Cardiac septum (tissue), 1 donor: Measurements from ENCODE around the gene SPN. TPM values are rescaled to one million over a fixed set of nuclear protein-coding genes. Genes with fewer than 3 reads are reported as not detected.
"Not testable (repeated sequence)": the region's sequence is repeated elsewhere in the genome, so short reads cannot be mapped to it uniquely, and the experiment has no call there.

Source experiments
- DNase-seq: peaks from one replicate; pipeline ENCODE4 v3.0.0-alpha.2; 2020; ENCODE audit warnings: low spot score
- intact Hi-C: fragments of 100-400 bp; cut with DNase I; formaldehyde crosslinking; loops from one replicate; pipeline ENCODE4 v1.14.0; 2022
- total RNA-seq: library from RNA; stranded (reverse); fragmentation: NEBNext Ultra II Directional; extraction: Animal tissue kit (Norgen Biotek cat#: 25700); gene quantifications from one replicate; pipeline ENCODE4 v1.2.1, GENCODE V29; 2021
- donor health status: DM: no; HTN: no; CAD: no.

The SPN gene
- total RNA-seq, 1 donor from 2014 or later = 3.1 TPM

DNA sequence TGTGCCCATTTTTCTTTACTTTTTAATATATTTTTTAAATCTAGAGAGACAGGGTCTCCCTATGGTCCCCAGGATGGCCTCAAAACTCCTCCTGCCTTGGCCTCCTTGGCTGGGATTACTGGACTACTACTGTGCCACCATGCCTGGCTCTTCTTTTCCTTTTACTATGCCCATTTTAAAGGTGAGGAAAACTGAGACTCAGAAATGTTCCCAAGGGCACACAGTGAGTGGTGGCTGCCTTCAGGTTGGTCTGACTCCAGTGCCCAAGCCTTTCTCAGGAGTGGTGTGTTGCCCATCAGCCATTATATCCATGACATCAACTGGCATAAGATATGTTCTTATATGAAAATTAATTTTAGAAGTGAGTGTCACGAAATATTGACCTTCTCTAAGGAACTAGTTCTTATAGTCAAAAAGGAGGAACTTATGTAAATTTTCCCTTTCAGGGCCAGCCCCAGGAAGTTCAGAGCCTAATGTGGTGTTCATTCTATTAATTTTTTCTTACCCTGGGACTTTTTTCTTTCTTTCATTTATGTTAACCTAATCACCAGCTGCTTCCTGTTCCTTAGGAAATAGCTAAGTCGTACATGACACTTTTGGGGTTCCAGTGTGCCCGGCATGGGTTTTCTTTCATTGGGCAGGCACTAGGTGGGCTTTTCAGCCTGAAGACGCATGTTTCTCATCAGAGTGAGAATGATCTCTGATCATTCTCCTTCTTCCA is 17.9 kb upstream of the SPN start:
- intact Hi-C loops = no loop called here
- no peak for DNase-seq

DNA sequence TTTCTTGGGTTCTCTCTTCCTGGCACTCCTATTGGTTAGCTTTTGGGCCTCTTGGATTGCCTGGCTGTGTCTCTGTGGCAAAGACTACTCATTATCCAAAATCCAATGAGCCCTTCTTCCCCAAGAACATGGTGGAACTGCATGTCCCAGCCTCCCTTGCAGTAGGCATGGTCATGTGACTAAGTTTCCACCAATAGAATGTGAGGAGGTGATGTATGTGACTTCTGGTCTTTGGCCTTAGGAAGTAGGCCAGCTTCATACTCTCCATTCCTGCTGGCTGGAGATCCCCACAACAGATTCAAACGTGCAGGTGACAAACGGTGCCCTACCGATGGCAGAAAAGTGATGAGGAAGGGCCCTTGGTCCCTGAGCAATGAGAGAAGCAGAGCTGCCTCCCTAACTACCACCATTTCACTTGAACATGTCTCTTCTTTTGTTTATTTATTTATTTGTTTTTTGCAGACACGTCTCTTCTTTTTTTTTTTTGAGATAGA is 17.3 kb upstream of the SPN start:
- no peak for DNase-seq
- intact Hi-C loops = no loop called here

DNA sequence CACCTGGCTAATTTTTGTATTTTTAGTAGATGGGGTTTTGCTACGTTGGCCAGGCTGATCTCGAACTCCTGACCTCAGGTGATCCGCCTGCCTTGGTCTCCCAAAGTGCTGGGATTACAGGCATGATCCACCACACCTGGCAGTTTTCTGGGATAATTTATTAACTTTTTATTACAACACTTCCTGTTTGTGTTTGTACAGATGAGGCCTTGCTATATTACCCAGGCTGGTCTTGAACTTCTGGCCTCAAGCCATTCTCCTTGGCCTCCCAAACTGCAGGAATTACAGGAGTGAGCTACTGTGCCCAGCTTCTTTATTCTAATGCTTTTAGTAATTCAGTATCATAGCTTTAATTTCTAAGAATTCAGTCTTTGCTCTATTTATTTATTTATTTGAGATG is 16.1 kb upstream of the SPN start:
- DNase-seq = no peak
- intact Hi-C loops = no loop called here

DNA sequence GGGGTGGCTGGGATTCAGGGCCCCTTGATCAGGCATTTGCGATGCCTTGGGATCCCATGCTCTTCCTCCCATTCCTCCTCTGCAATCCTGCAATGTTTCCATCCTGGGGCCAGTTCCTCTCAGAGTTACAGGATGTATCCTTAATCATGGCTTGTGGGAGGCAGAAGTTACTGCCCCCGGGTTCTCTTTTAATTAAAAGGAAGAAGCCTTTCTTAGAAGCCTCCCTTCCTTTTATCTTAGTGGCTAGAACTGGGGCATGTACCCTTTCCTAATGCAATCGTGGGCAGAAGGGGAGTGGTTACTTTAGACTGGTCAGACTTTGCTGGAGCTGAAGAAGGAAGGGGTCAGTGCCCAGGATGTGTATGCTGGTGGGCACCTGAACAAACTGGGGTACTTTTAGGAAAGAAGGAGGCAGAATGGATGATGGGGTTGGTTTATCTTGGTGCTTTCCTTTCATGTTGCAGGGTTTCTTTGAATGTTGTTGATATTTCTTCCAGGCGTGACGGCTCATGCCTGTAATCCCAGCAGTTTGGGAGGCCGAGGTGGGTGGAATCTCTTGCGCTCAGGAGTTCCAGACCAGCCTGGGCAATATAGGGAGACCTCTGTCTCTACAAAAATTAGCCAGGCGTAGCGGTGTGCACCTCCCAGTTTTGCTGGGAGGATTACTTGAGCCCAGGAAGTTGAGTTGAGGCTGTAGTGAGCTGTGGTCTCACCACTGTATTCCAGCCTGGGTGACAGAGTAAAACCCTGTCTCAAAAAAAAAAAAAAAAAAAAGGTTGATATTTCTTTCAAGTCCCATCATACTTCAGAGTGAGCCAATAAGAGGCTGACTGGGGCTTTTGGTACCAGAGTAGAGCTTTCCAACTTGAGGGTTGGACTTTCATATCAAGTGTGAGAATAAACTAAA is 13.2 kb upstream of the SPN start:
- intact Hi-C loops = no loop called here
- DNase-seq = no peak

DNA sequence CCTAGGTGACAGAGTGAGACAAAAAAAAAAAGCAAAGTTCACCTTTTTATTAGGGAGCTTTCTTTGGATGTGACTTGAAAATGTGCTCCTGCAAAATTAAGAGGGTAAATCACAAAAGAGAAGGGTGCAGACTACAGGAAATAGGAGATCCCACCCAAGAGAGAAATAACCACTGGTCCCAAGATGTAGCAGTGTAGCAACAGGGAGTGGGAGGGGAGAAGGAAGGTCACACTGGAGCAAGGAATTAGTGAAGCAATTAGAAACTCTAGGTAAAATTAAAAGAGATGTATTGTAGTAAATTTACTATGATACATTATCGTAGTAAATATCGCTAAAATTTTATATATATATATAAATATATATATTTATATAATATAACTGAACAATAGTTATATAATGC is 12.3 kb upstream of the SPN start:
- no peak for DNase-seq
- intact Hi-C loops = no loop called here

DNA sequence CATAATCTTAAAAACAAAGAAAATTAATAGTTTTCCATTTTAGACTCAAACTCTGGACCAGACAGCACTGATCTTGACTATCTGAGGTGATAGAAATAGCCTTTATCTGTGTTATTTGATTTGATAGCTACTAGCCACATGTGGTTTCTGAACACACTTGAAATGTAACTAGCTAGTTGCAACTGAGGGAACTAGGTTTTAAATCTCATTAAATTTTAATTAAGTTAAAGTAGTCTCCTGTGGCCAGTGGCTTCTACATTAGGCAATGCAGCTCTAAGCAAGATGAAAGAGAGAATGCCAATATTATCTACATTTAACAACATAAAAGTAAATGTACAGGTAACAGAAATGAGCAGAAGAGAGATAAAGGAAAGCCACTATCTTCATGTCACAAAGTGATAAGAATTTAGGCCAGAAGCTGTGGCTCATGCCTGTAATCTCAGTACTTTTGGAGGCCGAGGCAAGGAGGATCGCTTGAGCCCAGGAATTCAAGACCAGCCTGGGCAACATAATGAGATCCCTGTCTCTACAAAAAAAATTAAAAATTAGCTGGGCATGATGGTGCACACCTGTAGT is 11.2 kb upstream of the SPN start:
- DNase-seq = no peak
- intact Hi-C loops = no loop called here

DNA sequence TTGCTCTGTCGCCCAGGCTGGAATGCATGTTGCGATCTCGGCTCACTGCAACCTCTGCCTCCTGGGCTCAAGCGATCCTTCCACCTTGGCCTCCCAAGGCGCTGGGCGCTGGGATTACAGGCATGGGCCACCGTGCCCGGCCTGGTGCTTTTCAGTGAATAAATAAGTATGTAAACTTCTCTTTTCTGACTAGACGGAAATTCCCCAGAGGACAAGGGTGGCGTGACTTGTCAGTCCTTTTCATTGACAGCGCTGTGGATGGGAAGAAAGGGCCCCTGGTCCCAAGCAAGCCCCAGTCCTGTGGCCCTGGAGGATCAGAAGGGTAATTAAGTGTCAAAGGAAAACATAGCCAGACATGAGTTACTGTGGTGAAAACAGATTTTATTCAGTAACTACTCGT is 9.6 kb upstream of the SPN start:
- no peak for DNase-seq
- intact Hi-C loops = no loop called here

DNA sequence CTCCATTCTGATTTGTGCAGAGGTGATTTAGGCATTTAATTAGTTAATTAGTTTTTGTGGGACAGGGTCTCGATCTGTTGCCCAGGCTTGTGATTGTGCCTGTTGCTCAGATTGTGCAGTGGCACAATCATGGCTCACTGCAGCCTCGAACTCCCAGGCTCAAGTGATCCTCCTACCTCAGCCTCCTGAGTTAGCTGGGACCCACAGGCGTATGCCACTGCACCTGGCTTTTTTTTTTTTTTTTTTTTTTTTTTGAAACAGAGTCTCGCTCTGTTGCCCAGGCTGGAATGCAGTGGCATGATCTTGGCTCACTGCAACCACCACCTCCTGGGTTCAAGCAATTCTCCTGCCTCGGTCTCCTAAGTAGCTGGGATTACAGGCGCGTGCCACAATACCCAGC is 9.2 kb upstream of the SPN start:
- intact Hi-C loops, DNase-seq: not testable (repeated sequence)

DNA sequence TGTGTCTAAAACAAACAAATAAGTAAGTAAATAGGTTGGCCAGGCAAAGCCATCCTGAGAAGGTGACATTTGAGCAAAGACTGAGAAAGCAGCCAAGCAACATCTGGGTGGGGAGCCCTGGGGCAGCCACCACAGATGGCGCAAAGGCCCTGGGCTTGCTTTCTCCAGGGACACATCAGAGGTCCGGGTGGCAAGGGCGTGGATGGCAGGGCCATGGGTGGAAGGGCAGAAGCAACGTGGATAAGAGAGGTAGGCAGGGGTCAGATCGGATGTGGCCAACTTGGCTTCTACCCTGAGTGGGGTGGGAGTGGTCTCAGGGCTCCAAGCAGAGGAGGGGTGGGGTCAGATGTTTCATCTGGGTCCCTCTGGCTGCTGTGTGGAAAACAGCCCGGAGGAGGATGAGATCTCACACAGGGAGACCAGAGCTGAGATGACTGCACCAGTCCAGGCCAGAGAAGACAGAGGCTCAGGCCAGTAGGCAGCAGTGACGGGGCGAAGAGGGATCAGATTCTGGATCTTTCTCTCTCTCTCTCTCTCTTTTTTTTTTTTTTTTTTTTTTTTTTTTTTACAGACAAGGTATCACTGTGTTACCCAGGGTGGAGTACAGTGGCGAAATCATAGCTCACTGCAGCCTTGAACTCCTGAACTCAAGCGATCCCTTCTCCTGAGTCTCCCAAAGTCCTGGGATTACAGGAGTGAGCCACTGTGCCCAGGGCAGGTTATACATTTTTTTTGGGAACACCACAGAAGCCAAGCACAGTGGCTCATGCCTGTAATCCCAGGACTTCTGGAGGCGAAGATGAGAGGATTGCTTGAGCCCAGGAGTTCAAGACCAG is 6.1 kb upstream of the SPN start:
- DNase-seq = no peak
- intact Hi-C loops = no loop called here

DNA sequence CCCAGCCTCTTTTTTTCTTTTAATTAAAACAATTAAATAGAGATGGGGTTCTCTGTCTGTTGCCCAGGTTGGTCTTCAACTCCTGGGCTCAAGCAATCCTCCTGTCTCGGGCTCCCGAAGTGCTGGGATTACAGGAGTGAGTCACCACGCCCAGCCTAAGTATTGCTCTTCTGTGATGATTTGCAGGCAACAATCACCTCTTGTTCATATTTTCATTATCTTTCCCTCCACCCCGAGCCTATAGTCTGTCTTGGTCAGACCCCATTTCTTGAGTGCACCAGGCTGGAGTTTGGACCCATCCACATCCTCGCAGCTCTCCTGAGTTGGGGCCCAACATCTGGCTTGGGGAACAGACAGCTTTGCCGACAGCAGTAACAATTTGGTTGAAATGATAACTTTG is 4.3 kb upstream of the SPN start:
- no peak for DNase-seq
- intact Hi-C loops = no loop called here

DNA sequence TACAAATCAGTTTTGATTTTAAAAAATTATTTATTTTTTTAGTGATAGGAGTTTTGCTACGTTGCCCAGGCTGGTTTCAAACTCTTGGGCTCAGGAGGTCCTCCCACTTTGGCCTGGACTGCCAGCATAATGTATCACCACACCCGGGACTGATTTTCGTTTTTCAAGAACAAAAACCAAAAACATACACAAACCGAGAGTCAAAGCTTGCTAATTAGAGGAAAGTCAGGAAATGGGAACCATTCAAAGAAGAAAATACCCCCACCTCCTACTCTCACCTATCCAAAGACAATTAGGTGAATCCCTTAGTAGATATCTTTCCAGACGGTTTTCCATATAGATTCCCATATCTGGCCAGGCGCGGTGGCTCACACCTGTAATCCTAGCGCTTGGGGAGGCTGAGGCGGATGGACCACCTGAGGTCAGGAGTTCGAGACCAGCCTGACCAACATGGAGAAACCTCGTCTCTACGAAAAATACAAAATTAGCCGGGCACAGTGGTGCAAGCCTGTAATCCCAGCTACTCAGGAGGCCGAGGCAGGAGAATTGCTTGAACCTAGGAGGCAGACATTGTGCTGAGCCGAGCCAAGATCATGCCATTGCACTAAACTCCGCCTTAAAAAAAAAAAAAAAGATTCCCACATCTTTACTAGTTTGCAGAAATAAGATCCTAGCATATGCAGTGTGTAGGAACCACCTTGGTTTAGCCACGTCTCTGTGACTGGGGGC is 883 bp upstream of the SPN start:
- intact Hi-C loops = no loop called here

DNA sequence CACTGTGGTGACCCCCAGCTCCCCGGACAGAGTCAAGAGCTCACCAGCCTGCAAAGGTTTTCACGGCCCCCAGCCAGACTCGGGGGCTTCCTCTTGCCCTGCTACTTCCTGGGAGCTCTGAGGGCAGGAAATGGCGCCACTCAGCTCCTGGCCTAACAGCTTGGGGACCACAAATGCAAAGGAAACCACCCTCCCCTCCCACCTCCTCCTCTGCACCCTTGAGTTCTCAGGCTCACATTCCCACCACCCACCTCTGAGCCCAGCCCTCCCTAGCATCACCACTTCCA is 375 bp upstream of the SPN start:
- intact Hi-C loops = no loop called here

More for the DNA sequence above, 883 bp upstream of the SPN start:
- DNase-seq = no peak

DNA sequence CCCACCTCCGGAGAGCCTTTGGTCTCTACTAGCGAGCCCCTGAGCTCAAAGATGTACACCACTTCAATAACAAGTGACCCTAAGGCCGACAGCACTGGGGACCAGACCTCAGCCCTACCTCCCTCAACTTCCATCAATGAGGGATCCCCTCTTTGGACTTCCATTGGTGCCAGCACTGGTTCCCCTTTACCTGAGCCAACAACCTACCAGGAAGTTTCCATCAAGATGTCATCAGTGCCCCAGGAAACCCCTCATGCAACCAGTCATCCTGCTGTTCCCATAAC is 702 bp downstream of the SPN start:
- DNase-seq = no peak
- intact Hi-C loops = no loop called here

More for the DNA sequence above, 375 bp upstream of the SPN start:
- no peak for DNase-seq

DNA sequence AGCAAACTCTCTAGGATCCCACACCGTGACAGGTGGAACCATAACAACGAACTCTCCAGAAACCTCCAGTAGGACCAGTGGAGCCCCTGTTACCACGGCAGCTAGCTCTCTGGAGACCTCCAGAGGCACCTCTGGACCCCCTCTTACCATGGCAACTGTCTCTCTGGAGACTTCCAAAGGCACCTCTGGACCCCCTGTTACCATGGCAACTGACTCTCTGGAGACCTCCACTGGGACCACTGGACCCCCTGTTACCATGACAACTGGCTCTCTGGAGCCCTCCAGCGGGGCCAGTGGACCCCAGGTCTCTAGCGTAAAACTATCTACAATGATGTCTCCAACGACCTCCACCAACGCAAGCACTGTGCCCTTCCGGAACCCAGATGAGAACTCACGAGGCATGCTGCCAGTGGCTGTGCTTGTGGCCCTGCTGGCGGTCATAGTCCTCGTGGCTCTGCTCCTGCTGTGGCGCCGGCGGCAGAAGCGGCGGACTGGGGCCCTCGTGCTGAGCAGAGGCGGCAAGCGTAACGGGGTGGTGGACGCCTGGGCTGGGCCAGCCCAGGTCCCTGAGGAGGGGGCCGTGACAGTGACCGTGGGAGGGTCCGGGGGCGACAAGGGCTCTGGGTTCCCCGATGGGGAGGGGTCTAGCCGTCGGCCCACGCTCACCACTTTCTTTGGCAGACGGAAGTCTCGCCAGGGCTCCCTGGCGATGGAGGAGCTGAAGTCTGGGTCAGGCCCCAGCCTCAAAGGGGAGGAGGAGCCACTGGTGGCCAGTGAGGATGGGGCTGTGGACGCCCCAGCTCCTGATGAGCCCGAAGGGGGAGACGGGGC is 1.3 kb downstream of the SPN start:
- DNase-seq = peak; percentile 82
- intact Hi-C loops = no loop called here

DNA sequence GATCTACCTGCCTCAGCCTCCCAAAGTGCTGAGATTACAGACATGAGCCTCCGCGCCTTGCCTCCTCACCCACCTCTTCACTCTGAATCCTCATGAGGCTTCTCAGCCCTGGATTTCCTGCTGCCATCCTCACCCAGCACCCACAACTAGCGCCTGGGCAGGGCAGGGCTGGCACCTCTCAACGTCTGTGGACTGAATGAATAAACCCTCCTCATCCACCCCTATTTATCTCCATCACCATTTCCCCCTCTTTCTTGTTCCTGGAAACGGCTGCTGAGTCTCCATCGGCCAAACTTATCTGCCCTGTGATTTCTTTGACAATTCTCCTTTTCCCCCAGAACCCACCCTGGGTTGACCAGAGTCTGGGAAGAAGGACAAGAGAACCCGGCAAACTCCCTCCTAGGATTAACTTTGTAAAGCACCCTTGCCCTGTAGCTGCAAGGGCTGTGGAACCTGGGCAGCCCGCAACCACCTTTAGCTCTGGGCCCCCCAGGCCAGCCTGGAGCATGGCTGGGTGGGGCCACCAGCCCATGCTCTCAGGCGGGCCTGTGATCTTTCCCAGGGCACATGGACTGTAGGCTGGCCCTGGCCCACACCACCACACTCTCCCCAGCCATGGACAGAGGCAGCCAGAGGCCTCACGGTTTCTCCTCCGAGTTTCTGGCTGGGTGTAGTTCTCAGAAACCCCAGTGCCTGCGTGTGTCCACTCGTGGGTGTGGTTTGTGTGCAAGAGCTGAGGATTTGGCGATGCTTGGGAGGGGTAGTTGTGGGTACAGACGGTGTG is 2.4 kb downstream of the SPN start:
- intact Hi-C loops = no loop called here
- no peak for DNase-seq

DNA sequence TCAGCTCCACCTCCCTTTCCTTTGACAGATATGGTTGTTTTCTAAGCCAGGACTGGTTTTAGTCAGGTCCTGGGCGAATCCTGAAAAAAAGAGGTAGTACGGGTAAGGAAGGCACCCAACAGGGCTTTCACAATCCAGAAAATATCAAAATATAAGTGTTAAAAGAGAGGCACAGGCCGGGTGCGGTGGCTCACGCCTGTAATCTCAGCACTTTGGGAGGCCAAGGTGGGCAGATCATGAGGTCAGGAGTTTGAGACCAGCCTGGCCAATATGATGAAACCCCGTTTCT is 4.2 kb downstream of the SPN start:
- intact Hi-C loops, DNase-seq: not testable (repeated sequence)

DNA sequence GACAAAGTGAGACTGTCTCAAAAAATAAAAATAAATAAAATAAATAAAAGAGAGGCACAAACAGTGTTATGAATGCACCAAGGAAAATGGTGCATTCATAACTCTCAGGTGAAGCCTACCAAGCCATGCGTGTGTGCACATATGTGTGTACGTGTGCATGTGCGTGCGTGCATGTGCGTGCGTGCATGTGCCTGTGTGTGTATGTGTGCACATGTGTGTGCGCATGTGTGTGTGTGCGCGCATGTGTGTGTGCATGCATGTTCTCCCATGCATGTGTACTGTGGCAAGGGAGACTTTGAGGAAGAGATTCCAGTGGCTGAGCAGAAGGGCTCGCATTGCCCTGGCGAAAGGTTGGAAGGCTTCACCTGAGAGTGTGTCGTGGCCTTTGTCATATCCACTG is 4.7 kb downstream of the SPN start:
- intact Hi-C loops = no loop called here
- DNase-seq = no peak

DNA sequence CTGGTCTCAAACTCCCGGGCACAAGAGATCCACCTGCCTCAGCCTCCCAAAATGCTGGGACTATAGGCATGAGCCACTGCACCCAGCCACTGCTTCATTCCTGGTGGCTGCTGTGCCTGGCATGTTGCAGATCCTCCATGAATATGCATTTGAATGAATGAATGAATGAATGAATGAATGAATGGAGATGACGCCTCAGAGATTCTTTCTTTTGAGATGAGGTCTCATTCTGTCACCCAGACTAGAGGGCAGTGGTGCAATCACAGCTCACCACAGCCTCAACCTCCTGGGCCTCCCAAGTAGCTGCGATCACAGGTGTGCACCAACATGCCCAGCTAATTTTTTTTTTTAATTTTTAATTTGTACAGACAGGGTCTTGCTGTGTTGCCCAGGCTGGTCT is 5.2 kb downstream of the SPN start:
- no peak for DNase-seq
- intact Hi-C loops = no loop called here
